Stimulated activated naive CD8-positive, alpha-beta T cell treated with anti-CD3 and anti-CD28 coated beads, Interleukin-15, Interleukin-2, amounts not matched to agents 100 U/mL and 50 U/mL, for 24 hours (primary cell): ENCODE data around the gene SLC6A6.

ENCODE experiments used
- ATAC-seq: fragments of 150-1000 bp; cut with Tn5 transposase; one replicate; pipeline ENCODE4 v1.10.0; 2021
- DNase-seq: peaks from one replicate; pipeline ENCODE4 v3.0.0; 2021

Gene SLC6A6

DNA sequence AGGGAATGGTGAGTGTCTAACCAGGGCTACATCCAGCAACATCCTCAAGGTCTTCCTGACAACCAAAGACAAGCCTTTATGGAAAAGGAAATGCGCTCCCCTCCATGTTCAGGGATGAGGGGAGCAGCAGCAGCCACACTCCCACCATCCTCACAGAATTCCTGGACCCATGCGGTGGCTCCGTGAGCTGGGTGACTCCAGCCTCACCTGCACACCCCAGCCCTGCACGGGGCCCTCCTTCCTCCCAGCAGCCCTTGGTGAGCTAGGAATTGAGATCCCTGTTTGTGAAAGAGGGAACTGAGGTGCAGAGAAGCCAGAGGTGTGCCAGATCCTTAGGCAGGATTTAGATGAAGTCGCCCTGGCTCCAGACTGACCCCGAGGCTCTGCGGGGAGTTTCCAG lies 85.4 kb downstream of the SLC6A6 start:
- ATAC-seq (no peak), DNase-seq (no peak)

DNA sequence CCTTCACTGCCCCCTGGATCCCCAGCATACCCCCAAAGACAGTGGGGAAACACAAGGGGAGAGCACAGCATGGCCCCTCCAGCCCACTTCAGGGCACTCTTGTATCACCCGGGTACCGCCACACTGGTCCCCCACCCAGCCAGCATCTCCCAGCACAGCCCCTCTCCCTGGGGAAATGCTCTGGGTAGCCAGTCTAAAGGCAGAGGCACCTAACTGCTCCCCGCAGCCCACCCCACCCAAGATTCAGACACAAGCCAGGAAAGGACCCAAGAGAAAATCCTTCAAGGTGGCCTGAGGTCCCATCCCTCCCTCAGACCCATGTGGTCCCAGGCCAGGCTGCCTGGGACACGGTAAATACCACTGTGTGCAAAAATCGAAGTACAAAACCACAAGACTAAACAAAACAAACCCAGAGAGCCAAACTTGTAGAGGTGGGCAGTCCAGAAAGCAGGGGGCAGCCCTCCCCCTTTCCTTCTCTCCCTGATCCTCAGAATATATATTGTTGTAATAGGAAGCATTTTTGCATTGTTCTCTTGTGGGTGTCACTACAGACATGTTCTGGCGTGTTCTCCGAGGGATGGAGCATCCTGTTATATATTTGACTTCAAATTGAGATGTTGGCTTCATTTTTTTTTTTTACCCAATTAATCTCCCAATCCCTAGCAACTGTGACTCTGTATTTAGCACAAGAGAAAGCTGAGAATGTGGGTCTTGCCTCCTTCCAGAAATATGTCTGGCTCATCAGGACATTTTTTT lies 86.1 kb downstream of the SLC6A6 start:
- ATAC-seq (no peak), DNase-seq (no peak)

- ATAC-seq (no peak), DNase-seq (no peak)
Measured at GRCh38 chr3:14489641-14490040, 87.2 kb downstream of the SLC6A6 start.

DNA sequence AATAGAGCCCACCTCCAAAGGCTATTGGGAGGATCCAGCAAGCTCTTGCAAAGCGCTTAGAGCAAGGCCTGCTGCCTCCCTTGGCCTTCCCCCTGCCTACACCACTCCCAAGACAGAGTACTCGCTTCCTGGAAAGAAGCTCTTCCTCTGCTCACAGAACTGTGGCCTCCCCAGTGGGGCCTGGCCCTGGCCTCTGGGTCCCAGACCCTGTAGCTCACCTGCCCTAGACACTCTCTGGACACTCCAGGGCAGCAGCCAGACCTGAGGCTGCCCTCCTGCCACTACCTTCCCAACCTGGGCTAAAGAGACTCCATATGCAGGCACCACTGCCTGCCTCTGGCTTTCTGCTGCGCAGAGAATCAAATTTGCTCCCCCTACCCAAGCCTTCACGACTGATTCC lies 87.8 kb downstream of the SLC6A6 start:
- no peak for ATAC-seq
- DNase-seq: no peak

GRCh38 chr3:14490831-14491230 lies 88.4 kb downstream of the SLC6A6 start:
- ATAC-seq: no peak
- DNase-seq: no peak

DNA sequence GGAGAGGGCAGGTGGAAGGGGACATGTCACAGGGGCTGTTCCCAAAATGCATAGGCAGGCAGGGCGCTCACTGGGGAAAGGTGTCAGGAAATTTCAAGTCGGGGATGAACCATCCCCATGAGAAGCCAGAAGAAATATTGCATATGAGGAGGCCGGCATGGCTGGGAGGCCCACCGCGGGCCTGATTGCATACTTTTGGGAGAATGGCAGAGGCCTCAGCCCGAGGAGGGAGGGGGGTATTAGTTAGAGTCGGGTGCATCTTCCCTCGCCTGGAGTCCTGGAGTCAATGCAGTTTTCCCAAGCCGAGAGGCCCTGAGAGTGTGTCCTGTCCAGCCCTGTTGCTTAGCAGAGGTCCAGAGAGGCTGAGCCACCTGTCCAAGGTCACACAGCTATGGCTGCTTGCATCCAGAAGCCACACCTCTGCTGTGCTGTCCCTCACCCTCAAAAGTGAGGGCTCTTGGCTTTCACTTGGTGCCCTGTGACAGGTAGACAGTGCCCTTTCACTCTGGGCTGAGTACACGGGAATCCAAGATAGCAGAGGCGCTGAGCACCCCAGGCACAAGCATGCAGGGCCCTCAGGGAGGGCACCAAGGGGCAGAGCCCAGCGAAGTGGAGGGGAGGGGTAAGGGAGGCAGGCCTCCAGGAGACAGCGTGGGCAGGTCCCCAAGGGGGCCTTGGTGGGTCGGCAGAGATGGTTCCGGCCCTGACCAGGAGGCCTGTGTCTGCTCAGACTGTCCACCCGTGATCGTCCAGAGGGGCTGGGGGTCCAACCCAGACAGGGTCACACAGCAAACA lies 89.2 kb downstream of the SLC6A6 start:
- ATAC-seq (no peak), DNase-seq (no peak)

DNA sequence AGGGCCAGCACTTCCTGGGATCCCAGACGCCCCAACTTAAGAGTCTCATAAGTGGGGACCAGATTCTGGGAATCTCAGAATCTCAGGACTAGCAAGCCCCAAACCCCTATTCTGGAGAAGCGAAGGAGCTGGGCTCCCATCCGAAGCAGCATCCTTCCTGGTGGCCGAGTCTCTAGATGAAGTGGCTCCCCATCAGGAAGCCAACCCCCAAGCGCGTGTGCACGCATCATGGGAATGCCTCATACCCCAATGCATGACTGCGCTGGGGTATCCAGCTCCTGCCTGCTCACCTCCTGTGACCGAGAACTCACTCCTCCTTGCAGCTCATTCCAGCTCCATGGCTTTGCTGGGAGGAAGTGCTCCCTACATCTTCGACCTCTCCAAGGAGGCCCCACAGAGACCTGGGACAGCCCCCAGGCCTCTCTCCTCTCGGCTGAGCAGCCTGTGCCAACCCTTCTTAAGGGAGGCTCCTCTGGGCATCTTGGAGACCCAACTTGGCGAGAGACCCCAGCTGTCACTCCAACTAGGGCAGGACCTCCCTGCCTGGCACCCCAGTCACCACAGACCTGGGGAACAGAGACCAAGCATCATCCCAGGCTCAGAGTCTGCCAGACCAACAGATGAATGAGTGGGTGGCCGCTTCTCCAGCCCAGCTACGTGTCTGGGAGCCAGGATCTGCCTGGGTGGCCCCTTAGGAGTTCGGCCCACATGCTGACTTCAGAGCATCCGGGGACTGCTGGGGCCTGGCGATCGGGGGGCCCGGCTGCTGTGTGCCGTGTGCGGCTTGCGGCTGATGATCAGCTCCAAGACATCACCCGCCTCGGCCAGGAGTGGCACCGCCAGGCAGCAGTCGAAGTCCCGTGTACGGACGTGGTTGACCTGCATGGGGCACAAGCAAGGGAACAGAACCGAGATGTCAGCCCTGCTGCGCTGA lies 90.8 kb downstream of the SLC6A6 start:
- no peak for DNase-seq
- ATAC-seq: no peak

DNA sequence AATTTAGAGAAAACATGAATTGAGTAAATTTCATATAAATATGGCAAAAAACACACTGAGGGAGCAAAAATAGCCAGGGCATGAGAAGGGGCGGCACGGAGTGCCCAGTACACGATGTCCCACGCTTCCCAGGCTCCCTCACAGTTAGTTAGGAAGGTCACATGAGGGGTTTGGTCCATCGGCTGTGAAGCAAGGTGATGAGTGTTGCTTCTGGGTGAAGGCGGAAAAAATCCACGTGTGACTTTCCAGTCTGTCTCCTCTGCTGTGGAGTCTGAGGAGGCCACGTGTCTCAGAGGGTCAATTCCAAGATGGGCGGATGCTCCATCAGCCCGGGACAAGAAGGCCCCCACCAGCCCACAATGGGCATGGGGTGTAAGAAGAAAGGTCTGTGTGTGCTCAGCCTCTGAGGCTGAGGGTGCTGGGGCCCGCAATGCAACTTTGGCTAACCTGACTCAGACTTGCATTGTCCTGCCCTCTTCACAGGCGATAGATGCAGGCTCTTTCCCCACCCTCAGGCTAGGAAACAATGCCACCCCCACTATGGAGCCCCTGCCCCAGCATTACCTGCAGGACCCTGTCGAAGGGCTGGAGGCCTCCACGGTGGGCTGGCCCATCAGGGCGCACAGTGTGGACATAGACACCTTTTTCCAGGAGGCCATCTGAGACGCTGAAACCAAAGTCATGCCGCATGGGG lies 92.0 kb downstream of the SLC6A6 start:
- ATAC-seq (no peak), DNase-seq (no peak)

GRCh38 chr3:14494973-14495300 lies 92.5 kb downstream of the SLC6A6 start:
- ATAC-seq: no peak
- no peak for DNase-seq

- DNase-seq (no peak), ATAC-seq (no peak)
Measured at GRCh38 chr3:14496351-14496750, 93.9 kb downstream of the SLC6A6 start.

DNA sequence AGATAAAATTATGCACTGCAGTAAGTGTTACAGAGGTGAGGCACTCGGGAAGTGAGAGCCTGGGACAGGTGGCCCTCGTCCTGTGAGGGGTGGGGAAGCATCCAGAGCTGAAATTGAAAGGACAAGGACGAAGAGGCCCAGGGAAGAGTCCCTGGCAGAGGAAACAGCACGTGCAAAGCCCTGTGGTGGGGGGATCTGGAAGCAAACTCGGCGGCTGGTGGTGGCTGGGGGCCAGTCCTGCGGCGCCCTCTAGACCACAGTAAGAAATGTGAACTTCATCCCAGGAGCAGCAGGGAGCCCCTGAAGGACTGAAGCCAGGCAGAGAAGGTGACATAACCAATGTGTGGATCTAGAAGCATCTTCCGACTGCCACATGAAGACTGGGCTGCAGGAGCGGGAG lies 94.9 kb downstream of the SLC6A6 start:
- no peak for ATAC-seq
- no peak for DNase-seq

GRCh38 chr3:14502472-14502871 lies 100.1 kb downstream of the SLC6A6 start:
- ATAC-seq (no peak), DNase-seq (no peak)

DNA sequence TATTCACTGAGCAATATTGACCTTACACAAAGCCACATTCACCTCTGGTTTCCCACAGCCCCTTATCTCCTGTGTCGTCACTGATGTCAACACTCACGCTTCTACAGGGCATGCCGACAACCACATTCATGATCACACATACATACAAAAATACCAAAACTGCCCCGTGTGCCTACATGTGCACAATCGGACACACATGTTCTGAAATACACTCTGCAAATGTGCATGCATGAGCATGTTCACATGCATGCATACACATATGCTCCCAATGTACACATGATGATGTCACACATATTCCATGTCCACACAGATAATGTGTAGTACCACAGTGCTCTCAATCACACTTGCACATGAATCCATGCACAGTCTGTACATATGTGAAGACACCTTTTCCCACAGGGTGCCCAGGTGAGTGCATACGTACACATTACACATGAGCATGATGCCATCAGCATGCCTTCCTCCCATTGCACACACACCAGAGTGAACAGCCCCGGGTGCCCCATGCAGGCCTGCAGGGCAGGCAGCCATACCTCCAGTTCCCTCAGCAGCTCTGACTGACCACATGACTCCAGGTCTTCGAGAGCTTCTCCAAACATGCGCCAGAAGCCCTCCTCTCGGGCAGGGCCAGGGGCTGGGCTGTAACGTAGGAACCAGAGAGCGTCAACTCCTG lies 100.8 kb downstream of the SLC6A6 start:
- ATAC-seq: no peak
- no peak for DNase-seq

GRCh38 chr3:14503706-14504065 lies 101.3 kb downstream of the SLC6A6 start:
- no peak for ATAC-seq
- DNase-seq: no peak

DNA sequence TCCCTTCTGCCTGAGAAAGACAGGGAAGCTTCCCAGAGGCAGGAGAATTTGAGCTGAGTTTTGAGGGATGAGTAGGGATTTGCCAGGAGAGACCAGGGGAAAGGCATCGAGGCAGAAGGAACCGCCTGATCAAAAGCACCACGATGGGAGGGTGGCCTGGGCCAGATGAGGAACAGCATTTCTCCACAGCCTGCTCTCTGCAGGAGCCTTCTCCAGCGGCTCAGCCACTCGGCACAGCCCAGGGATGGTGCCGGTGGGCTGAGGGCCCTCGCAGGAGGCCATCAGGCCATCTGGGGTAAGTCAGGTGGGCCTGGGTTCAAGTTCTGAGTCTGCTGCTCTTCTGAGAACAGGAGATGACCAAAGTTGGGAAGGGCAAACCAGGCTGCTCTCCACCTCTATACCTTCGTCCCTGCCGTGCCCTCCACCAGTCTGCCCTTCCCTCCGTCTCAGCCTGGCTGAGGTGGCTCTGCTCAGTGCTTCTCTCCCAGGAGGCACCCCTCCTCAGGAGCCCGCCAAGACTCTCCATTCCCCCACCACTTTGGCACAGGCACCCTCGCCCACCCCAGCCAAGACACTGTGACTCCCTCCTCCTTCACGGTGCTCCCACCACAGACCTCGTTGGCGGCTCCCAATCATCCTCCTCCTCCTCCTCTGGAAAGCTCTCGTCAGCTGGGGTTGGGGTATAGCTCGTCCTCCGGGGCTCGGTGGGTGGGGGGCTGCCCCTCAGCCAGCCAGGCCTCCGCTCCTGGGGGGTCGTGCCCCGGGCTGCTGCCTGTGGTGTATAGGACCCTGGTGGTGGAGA lies 102.8 kb downstream of the SLC6A6 start:
- ATAC-seq (no peak), DNase-seq (no peak)

DNA sequence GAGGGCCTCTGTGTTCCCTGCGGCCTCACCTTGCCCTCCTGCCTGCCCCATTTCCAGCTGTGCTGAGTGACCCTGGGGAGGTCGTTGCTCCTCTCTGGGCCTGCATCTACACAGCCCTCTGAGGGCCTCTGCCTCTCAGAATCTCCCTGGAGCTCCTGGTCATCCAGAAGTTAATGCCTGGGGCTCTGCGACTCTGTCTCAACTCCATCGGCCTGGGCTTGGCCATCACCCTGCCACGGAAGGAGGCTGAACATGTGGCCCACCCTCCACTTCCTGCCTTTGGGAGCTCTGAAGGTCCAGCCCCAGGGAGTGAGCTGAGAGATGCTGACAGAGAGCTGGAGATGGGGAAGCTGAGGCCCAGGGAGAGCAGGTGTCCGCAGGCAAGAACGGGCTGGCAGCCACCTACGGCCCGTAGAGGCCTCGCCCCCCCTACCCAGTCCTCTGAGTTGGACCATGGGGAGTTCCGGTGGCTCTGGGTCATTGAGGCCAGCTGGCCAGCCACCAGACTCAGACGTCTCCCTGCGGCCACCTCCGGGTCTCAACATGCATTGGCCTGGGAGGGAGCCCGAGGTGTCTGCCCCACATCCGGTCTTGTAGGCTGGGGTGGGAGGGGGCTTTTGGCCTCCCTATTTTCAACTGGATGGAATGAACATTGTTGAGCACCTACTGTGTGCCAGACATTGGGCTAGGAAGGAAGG lies 103.5 kb downstream of the SLC6A6 start:
- no peak for ATAC-seq
- no peak for DNase-seq

DNA sequence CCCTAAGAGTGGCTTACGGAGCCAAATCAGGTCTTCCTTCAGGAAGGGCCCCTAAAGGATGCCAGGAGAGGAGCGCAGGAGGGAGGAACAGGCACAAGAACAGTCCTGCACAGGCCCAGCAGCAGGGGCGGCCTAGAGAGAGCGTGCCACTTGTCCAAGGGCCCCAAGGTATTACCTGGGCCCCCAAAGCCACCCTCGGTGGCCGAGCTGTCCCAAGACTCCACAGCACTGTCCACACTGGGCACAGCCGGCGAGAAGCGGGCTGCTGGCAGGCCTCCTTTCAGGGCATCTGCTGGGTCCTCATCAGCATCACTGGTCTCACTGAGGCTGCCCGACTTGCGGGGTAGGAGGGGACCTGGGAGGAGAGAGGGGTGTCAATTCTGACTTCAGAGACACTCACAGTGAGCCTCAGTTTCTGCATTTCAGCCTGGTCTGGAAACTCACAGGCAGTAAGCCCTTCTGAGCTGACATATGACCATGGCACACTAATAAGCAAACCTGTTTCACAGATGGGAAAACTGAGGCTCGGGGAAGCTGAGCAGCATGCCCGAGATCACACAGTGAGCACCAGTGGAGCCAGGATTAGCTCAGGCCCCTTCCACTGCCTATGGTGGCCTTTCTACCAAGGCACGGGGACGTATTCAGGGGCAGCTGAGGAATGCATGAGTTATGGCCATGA lies 104.4 kb downstream of the SLC6A6 start:
- no peak for ATAC-seq
- no peak for DNase-seq

- DNase-seq: no peak
Measured at GRCh38 chr3:14507305-14507741, 104.9 kb downstream of the SLC6A6 start.

GRCh38 chr3:14507757-14508504 lies 105.5 kb downstream of the SLC6A6 start:
- no peak for DNase-seq
- ATAC-seq: no peak

More at GRCh38 chr3:14507305-14507741, 104.9 kb downstream of the SLC6A6 start:
- ATAC-seq: no peak
